HFF-Myc (cell line): ENCODE results near the gene RIC3.

ENCODE experiments used
- DNase-seq: peaks from one replicate; pipeline ENCODE4 v3.0.0-alpha.2; 2011; ENCODE audit warnings: low read depth; ENCODE audit errors: extremely low read depth
- H3K4me3 ChIP-seq: replicated peaks from 2 replicates; pipeline ENCODE4 v1.5.1; 2011; ENCODE audit warnings: low read depth, mild to moderate bottlenecking, control low read depth, low read length
- TF ChIP-seq, protein P1 (sequence below): IDR thresholded peaks from 2 replicates; pipeline ENCODE4 v1.5.1; 2012; ENCODE audit warnings: mild to moderate bottlenecking, low read depth, low read length, control low read depth; ENCODE audit errors: missing control alignments

Gene RIC3

DNA sequence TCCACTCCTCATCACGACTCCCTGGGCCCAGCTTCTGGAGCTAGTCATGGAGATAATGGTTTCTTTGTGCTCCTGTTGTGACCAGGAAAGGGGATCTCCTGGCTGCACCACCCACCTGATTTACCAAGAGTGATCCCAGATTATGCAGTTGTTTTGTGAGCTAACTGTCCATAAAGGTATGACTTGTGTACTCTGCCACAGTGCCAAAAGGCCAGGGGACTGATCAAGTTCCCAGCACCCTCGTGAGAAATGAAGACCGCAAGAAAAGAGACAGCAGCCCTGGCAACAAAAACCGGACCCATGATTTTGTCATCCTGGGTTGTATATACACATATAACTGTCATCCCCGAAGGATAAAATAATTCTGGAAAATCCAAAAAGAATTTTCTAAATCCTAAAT is 61.2 kb downstream of the RIC3 start:
- DNase-seq = no peak
- TF ChIP-seq, protein P1, sequence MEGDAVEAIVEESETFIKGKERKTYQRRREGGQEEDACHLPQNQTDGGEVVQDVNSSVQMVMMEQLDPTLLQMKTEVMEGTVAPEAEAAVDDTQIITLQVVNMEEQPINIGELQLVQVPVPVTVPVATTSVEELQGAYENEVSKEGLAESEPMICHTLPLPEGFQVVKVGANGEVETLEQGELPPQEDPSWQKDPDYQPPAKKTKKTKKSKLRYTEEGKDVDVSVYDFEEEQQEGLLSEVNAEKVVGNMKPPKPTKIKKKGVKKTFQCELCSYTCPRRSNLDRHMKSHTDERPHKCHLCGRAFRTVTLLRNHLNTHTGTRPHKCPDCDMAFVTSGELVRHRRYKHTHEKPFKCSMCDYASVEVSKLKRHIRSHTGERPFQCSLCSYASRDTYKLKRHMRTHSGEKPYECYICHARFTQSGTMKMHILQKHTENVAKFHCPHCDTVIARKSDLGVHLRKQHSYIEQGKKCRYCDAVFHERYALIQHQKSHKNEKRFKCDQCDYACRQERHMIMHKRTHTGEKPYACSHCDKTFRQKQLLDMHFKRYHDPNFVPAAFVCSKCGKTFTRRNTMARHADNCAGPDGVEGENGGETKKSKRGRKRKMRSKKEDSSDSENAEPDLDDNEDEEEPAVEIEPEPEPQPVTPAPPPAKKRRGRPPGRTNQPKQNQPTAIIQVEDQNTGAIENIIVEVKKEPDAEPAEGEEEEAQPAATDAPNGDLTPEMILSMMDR = no peak
- H3K4me3 ChIP-seq = no peak overlapping the region

DNA sequence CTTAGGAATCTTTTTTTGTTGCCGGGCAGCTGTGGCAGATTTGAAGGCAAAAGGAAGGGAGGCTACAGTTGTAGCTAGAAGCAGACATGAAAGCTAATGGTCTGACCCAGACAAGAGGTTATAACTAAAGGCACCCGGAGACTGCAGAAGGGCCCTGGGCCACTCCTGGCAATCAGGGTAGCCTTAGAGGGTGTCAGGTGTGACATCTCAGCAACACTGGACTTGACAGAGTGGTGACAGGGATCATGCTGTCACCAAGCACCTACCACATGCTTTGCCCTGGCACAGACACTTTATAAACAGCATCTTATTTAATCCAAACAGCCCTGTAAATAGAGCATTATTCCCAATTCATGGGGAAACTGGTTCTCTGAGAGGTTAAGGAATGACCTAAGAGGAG is 62.1 kb downstream of the RIC3 start:
- H3K4me3 ChIP-seq = no peak overlapping the region
- DNase-seq = no peak
- TF ChIP-seq, protein P1 = no peak

DNA sequence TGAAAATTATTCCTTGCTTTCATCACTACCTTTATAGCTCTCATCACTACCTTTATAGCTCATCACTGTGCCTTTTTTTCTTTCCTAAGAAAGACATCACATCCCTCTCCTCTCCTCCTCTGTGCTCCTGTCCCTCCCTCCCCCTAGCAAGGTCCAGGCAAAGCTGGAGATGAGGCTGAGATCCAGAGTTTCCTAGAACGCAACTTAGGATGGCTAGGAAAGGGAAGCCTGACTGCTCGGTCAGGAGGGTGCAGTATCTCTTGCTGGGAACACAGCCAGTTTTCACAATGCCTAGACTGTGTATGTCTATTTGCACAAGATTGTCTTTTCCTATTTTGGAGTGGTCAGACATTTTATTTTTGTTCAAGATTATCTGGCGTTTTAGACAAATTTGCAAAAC is 63.2 kb downstream of the RIC3 start:
- DNase-seq = no peak
- no peak overlapping the region for H3K4me3 ChIP-seq
- TF ChIP-seq, protein P1 = no peak

DNA sequence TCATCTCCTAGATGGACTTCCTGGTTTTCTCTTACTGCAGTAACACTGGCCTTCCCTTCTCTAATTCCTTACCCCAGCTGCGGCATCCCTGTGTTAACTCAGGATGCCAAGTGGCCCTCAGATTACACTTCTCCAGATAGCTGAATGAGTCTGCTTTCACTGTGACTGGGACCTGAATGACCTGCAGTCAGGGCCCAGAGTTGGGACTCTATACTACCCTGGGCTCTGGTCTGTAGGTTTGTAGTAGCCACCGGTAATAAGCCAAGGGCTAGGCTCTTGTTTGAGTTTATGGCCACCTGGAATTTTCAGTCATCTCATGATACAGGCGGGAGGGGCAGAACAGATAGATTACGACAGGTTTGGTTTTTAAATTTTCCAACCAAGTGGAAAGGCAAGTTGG is 63.7 kb downstream of the RIC3 start:
- DNase-seq = no peak
- H3K4me3 ChIP-seq = no peak overlapping the region
- TF ChIP-seq, protein P1 = no peak

DNA sequence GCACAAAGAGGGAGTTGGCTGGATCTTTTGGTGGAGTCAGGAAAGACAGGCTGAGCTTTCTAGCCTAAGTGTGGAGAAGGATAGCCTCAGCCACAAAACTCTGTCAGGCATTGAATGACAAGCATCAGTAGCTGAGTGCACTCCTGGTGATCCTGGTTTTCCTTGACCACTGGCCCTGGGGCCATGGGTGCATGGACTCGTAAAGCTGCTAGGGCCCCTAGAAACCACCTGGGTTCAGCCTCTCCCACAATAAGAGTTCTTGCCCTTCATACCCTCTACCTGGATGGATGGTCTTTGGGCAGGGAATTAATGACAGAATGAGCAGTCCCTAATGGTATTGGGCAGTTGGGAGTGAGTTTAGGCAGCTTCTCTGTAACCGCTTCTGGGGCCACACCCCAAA is 64.9 kb downstream of the RIC3 start:
- TF ChIP-seq, protein P1 = no peak
- H3K4me3 ChIP-seq = no peak overlapping the region
- DNase-seq = no peak

DNA sequence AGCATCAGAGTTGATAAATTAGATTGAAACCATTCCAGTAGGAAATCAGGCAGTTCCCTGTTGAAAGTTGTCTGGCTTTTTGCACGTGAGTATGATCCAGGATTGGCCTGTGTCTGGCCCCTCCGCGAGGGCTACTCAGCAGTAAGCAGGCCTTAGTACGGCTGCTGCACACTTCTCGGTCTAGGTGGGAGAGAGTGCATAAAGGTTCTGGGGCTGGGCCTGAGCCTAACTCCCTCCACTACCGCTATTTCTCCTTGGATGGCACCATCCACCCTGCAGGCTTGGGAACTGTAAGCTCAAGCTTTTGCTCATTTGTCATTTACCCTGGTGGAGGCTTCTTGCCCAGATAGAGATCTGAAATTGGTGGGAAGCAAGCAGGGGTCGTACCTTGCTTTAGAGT is 65.9 kb downstream of the RIC3 start:
- DNase-seq = no peak
- H3K4me3 ChIP-seq = no peak overlapping the region
- TF ChIP-seq, protein P1 = no peak

DNA sequence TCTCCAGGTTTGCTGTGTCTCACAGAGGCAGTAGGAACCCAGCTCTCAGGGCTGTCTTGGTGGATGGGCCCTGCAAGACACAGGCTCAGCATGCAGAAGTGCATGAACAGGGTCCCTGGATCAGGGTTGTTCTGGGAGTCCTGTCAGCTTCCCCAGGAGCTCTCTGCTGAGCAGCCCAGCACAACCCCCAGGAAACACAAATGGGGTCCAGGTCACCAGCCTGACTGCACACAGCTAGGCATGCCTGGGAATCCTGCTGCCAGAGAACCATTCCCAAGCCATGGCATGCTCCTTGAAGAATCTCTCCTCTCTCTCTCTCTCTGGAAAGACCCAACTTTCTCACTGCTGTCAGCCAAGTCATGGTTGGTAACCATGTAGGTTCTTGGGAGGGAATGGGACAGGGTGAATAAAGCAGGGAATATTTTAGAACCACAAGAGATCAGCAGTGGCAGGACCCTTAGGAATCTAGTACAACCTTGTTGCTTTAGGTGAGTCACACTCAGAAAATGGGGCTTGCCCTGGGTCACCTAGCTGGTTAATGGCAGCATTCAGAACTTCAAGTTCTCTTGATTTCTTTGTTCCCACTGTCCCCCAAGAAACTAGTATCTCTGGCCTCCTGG is 66.4 kb downstream of the RIC3 start:
- no peak overlapping the region for H3K4me3 ChIP-seq
- TF ChIP-seq, protein P1 = no peak
- DNase-seq = no peak
